ENCODE data around the gene KIN.

DNA sequence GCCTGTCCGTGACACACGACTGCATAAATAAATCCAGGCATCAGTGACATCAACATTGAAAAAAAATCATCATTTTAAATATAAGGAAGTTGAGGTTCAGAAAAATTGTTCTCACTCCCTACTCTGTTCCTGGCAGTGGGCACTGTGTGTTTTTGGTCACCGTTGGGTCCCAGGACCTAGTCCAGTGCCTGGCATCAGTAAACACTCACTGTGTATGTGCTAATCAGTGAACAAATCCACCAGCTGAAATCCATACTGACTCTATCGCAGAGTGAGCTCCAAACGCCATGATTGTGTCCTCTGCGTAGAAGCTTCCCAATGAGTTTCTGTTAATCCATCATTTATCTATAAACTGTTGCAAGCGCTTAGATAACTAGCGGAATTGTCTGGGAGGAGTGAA, 43.5 kb downstream of the KIN start:
- TF ChIP-seq, protein P1, sequence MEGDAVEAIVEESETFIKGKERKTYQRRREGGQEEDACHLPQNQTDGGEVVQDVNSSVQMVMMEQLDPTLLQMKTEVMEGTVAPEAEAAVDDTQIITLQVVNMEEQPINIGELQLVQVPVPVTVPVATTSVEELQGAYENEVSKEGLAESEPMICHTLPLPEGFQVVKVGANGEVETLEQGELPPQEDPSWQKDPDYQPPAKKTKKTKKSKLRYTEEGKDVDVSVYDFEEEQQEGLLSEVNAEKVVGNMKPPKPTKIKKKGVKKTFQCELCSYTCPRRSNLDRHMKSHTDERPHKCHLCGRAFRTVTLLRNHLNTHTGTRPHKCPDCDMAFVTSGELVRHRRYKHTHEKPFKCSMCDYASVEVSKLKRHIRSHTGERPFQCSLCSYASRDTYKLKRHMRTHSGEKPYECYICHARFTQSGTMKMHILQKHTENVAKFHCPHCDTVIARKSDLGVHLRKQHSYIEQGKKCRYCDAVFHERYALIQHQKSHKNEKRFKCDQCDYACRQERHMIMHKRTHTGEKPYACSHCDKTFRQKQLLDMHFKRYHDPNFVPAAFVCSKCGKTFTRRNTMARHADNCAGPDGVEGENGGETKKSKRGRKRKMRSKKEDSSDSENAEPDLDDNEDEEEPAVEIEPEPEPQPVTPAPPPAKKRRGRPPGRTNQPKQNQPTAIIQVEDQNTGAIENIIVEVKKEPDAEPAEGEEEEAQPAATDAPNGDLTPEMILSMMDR (IDR thresholded peaks at IDR 0.05), result no peak
- TF ChIP-seq POLR2A (IDR thresholded peaks at IDR 0.05), result no peak

All from esophagus squamous epithelium (tissue), 4 donors.